ENCODE measurements around the gene ODF2. TPM values are rescaled to one million over a fixed set of nuclear protein-coding genes. Genes with fewer than 3 reads are reported as not detected.

The ODF2 gene
- total RNA-seq, 1 experiment from 2014 or later = 31.2 TPM

- Histone ChIP-seq H3K4me2 (ENCODE audit: low read length) (no peak overlapping the region), H3K4me1 (ENCODE audit: insufficient read depth, low read length) (peaks cover 10% of the 10 kb centered on the region), H3K36me3 (ENCODE audit: low read depth, low read length) (no peaks in the 10 kb centered on the region; the same call in 1 of the 2 replicates), H3K4me3 (ENCODE audit: low read length) (no peak overlapping the region), H3K9me2 (replicated peaks; ENCODE audit: low read length) (no peaks in the 10 kb centered on the region), H3K27me3 (ENCODE audit: low read length) (no peaks in the 10 kb centered on the region), H3F3A (ENCODE audit: low read length, unreplicated experiment) (no peaks in the 10 kb centered on the region), H4K20me1 (ENCODE audit: low read length) (no peaks in the 10 kb centered on the region), H3K9me3 (ENCODE audit: low read length) (no peaks in the 10 kb centered on the region), H3K9ac (ENCODE audit: low read length) (no peak overlapping the region), H3K79me2 (ENCODE audit: low read length) (no peaks in the 10 kb centered on the region), H3K27ac (ENCODE audit: low read length) (no peak overlapping the region), H2AFZ (ENCODE audit: low read length) (no peak overlapping the region)
- POLR2A ChIA-PET (ENCODE audit: unreplicated experiment) = no interaction called here
- CTCF ChIA-PET = no interaction called here
- DNase-seq (no peak), ATAC-seq (no peak)
- TF ChIP-seq EZH2phosphoT487 (IDR thresholded peaks at IDR 0.05; ENCODE audit: borderline replicate concordance, low read length) (no peak), CTCF (conservative IDR thresholded peaks at IDR 0.05; ENCODE audit: low read depth, low read length) (no peak), EZH2 (IDR thresholded peaks at IDR 0.05; ENCODE audit: low read length, unreplicated experiment) (no peak)
- intact Hi-C loops (cut with micrococcal nuclease) = no loop called here
- BruUV-seq (replicated peaks) = no TSS peak
Measured at GRCh38 chr9:128424268-128424780, 31.5 kb upstream of the ODF2 start.

- Histone ChIP-seq H4K20me1 (ENCODE audit: low read length) (no peaks in the 10 kb centered on the region), H3K9me2 (replicated peaks; ENCODE audit: low read length) (no peaks in the 10 kb centered on the region), H3K36me3 (ENCODE audit: low read depth, low read length) (no peaks in the 10 kb centered on the region), H3K4me3 (ENCODE audit: low read length) (no peak overlapping the region), H3K27ac (ENCODE audit: low read length) (no peak overlapping the region), H3K79me2 (ENCODE audit: low read length) (no peaks in the 10 kb centered on the region), H3K27me3 (ENCODE audit: low read length) (no peaks in the 10 kb centered on the region), H3K4me1 (ENCODE audit: insufficient read depth, low read length) (no peaks in the 10 kb centered on the region), H3K9me3 (ENCODE audit: low read length) (no peaks in the 10 kb centered on the region), H3K9ac (ENCODE audit: low read length) (no peak overlapping the region), H2AFZ (ENCODE audit: low read length) (no peak overlapping the region), H3F3A (ENCODE audit: low read length, unreplicated experiment) (no peaks in the 10 kb centered on the region), H3K4me2 (ENCODE audit: low read length) (no peak overlapping the region)
- ATAC-seq (no peak), DNase-seq (no peak)
- ChIA-PET POLR2A (ENCODE audit: unreplicated experiment) (no interaction called here), CTCF (no interaction called here)
- TF ChIP-seq EZH2phosphoT487 (IDR thresholded peaks at IDR 0.05; ENCODE audit: borderline replicate concordance, low read length) = no peak
- no peak for TF ChIP-seq EZH2 (IDR thresholded peaks at IDR 0.05; ENCODE audit: low read length, unreplicated experiment)
- no peak for TF ChIP-seq CTCF (conservative IDR thresholded peaks at IDR 0.05; ENCODE audit: low read depth, low read length)
- intact Hi-C loops (cut with micrococcal nuclease) = no loop called here
- no TSS peak for BruUV-seq (replicated peaks)
Measured at GRCh38 chr9:128428644-128429512, 26.9 kb upstream of the ODF2 start.

DNA sequence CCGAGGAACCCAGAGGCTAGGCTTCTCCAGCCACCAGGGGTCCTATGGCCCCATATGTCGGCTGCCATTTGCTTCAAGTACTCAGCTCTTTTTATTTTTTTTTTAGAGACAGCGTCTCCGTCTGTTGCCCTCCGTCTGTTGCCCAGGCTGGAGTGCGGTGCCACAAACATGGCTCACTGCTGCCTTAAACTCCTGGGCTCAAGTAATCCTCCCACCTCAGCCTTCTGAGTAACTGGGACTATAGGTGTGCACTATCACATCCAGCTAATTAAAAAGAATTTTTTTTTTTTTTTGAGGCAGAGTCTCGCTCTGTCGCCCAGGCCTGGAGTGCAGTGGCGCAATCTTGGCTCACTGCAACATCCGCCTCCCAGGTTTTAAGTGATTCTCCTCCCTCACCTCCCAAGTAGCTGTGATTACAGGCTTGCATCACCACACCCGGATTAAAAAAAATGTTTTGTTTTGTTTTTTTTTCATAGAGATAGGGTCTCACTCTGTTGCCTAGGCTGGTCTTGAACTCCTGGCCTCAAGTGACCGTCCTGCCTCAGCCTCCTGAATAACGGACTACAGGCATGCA, 26.2 kb upstream of the ODF2 start:
- ATAC-seq (no peak), DNase-seq (no peak)
- ChIA-PET CTCF (no interaction called here), POLR2A (ENCODE audit: unreplicated experiment) (no interaction called here)
- Histone ChIP-seq H3K27me3 (ENCODE audit: low read length) (no peaks in the 10 kb centered on the region), H3K79me2 (ENCODE audit: low read length) (no peaks in the 10 kb centered on the region), H3K27ac (ENCODE audit: low read length) (no peak overlapping the region), H3F3A (ENCODE audit: low read length, unreplicated experiment) (no peaks in the 10 kb centered on the region), H3K9me3 (ENCODE audit: low read length) (no peaks in the 10 kb centered on the region), H2AFZ (ENCODE audit: low read length) (no peak overlapping the region), H3K36me3 (ENCODE audit: low read depth, low read length) (no peaks in the 10 kb centered on the region), H4K20me1 (ENCODE audit: low read length) (no peaks in the 10 kb centered on the region), H3K9ac (ENCODE audit: low read length) (no peak overlapping the region), H3K4me2 (ENCODE audit: low read length) (no peak overlapping the region), H3K9me2 (replicated peaks; ENCODE audit: low read length) (no peaks in the 10 kb centered on the region), H3K4me3 (ENCODE audit: low read length) (no peak overlapping the region), H3K4me1 (ENCODE audit: insufficient read depth, low read length) (no peaks in the 10 kb centered on the region)
- BruUV-seq (replicated peaks) = no TSS peak
- TF ChIP-seq CTCF (conservative IDR thresholded peaks at IDR 0.05; ENCODE audit: low read depth, low read length) (no peak), EZH2 (IDR thresholded peaks at IDR 0.05; ENCODE audit: low read length, unreplicated experiment) (no peak), EZH2phosphoT487 (IDR thresholded peaks at IDR 0.05; ENCODE audit: borderline replicate concordance, low read length) (no peak)
- intact Hi-C loops (cut with micrococcal nuclease) = no loop called here

All from PC-3 (cell line).